ENCODE measurements around the gene TMEM269.
A peak's percentile ranks its signal among the peaks of the same experiment; 100 is the strongest.

TMEM269 gene

GRCh38 chr1:42821690-42822089 lies 36.9 kb downstream of the TMEM269 start:
- no peaks in the 10 kb centered on the region for H3K79me2 ChIP-seq (ENCODE audit: control insufficient read depth, insufficient read depth, low read length)
- H3K79me1 ChIP-seq (ENCODE audit: low read length), result no peaks in the 10 kb centered on the region
- H3K18ac ChIP-seq (ENCODE audit: low read length), result no peak overlapping the region
- no peak for DNase-seq
- H3K4me1 ChIP-seq (ENCODE audit: control insufficient read depth, low read depth, low read length), result no peaks in the 10 kb centered on the region
- H3K56ac ChIP-seq (ENCODE audit: low read length), result no peak overlapping the region
- no peak overlapping the region for H3K4me3 ChIP-seq (ENCODE audit: low read length)
- H3K23ac ChIP-seq (ENCODE audit: low read length), result no peak overlapping the region
- no peak overlapping the region for H2BK5ac ChIP-seq (ENCODE audit: low read length)
- H2AK5ac ChIP-seq (ENCODE audit: low read length), result no peak overlapping the region
- H2BK120ac ChIP-seq (ENCODE audit: low read depth, low read length), result no peak overlapping the region
- H3K27ac ChIP-seq (ENCODE audit: low read depth, low read length), result no peak overlapping the region
- no peak overlapping the region for H3K4ac ChIP-seq (ENCODE audit: low read depth, low read length)
- H3K9ac ChIP-seq (ENCODE audit: low read length), result no peak overlapping the region
- H4K5ac ChIP-seq (ENCODE audit: low read length), result no peak overlapping the region
- no peak overlapping the region for H2BK15ac ChIP-seq (replicated peaks; ENCODE audit: low read depth)
- H3K4me2 ChIP-seq (ENCODE audit: low read length), result no peak overlapping the region
- no CpG with 5 or more reads among the region's 2 CpGs for WGBS (ENCODE audit: extremely low coverage, insufficient coverage, low lambda C conversion rate)
- H4K8ac ChIP-seq (ENCODE audit: low read depth, low read length), result no peak overlapping the region
- H3K36me3 ChIP-seq (ENCODE audit: control insufficient read depth, insufficient read depth, low read length), result no peaks in the 10 kb centered on the region
- H3K27me3 ChIP-seq (ENCODE audit: insufficient read depth, low read length, poor library complexity), result no peaks in the 10 kb centered on the region

- no peak overlapping the region for H4K8ac ChIP-seq (ENCODE audit: low read depth, low read length)
- no peak overlapping the region for H2BK15ac ChIP-seq (replicated peaks; ENCODE audit: low read depth)
- H3K4me3 ChIP-seq (ENCODE audit: low read length), result no peak overlapping the region
- no peaks in the 10 kb centered on the region for H3K4me1 ChIP-seq (ENCODE audit: control insufficient read depth, low read depth, low read length)
- no peaks in the 10 kb centered on the region for H3K79me2 ChIP-seq (ENCODE audit: control insufficient read depth, insufficient read depth, low read length)
- H3K27ac ChIP-seq (ENCODE audit: low read depth, low read length), result no peak overlapping the region
- H3K23ac ChIP-seq (ENCODE audit: low read length), result no peak overlapping the region
- H2BK120ac ChIP-seq (ENCODE audit: low read depth, low read length), result no peak overlapping the region
- no peak overlapping the region for H2AK5ac ChIP-seq (ENCODE audit: low read length)
- no peak overlapping the region for H2BK5ac ChIP-seq (ENCODE audit: low read length)
- H3K9ac ChIP-seq (ENCODE audit: low read length), result no peak overlapping the region
- no peak overlapping the region for H3K18ac ChIP-seq (ENCODE audit: low read length)
- no CpG with 5 or more reads among the region's 2 CpGs for WGBS (ENCODE audit: extremely low coverage, insufficient coverage, low lambda C conversion rate)
- no peaks in the 10 kb centered on the region for H3K27me3 ChIP-seq (ENCODE audit: insufficient read depth, low read length, poor library complexity)
- H3K36me3 ChIP-seq (ENCODE audit: control insufficient read depth, insufficient read depth, low read length), result no peaks in the 10 kb centered on the region
- no peak for DNase-seq
- H3K56ac ChIP-seq (ENCODE audit: low read length), result no peak overlapping the region
- no peak overlapping the region for H4K5ac ChIP-seq (ENCODE audit: low read length)
- no peak overlapping the region for H3K4me2 ChIP-seq (ENCODE audit: low read length)
- H3K4ac ChIP-seq (ENCODE audit: low read depth, low read length), result no peak overlapping the region
- no peaks in the 10 kb centered on the region for H3K79me1 ChIP-seq (ENCODE audit: low read length)
These were observed 38.1 kb downstream of the TMEM269 start for GRCh38 chr1:42822800-42823392.

GRCh38 chr1:42824481-42825035 lies 39.8 kb downstream of the TMEM269 start:
- Histone ChIP-seq H4K5ac (ENCODE audit: low read length) (no peak overlapping the region), H2AK5ac (ENCODE audit: low read length) (no peak overlapping the region), H2BK15ac (replicated peaks; ENCODE audit: low read depth) (no peak overlapping the region), H3K56ac (ENCODE audit: low read length) (no peak overlapping the region), H2BK5ac (ENCODE audit: low read length) (no peak overlapping the region), H3K4ac (ENCODE audit: low read depth, low read length) (no peak overlapping the region), H3K9ac (ENCODE audit: low read length) (no peak overlapping the region), H4K8ac (ENCODE audit: low read depth, low read length) (no peak overlapping the region), H3K27me3 (ENCODE audit: insufficient read depth, low read length, poor library complexity) (no peaks in the 10 kb centered on the region), H3K18ac (ENCODE audit: low read length) (no peak overlapping the region), H3K4me1 (ENCODE audit: control insufficient read depth, low read depth, low read length) (no peaks in the 10 kb centered on the region), H3K23ac (ENCODE audit: low read length) (no peak overlapping the region), H3K27ac (ENCODE audit: low read depth, low read length) (no peak overlapping the region), H3K4me2 (ENCODE audit: low read length) (no peak overlapping the region), H3K4me3 (ENCODE audit: low read length) (no peak overlapping the region), H3K36me3 (ENCODE audit: control insufficient read depth, insufficient read depth, low read length) (no peaks in the 10 kb centered on the region), H3K79me2 (ENCODE audit: control insufficient read depth, insufficient read depth, low read length) (no peaks in the 10 kb centered on the region), H2BK120ac (ENCODE audit: low read depth, low read length) (no peak overlapping the region), H3K79me1 (ENCODE audit: low read length) (no peaks in the 10 kb centered on the region)
- peak; percentile 12 for DNase-seq
- WGBS (ENCODE audit: extremely low coverage, insufficient coverage, low lambda C conversion rate), result no CpG with 5 or more reads among the region's 4 CpGs

- H3K18ac ChIP-seq (ENCODE audit: low read length), result no peak overlapping the region
- H3K36me3 ChIP-seq (ENCODE audit: control insufficient read depth, insufficient read depth, low read length), result no peaks in the 10 kb centered on the region
- no peak overlapping the region for H2BK120ac ChIP-seq (ENCODE audit: low read depth, low read length)
- no peak overlapping the region for H3K9ac ChIP-seq (ENCODE audit: low read length)
- H2AK5ac ChIP-seq (ENCODE audit: low read length), result no peak overlapping the region
- H3K4me2 ChIP-seq (ENCODE audit: low read length), result no peak overlapping the region
- H4K5ac ChIP-seq (ENCODE audit: low read length), result no peak overlapping the region
- H3K23ac ChIP-seq (ENCODE audit: low read length), result no peak overlapping the region
- no peak overlapping the region for H3K4me3 ChIP-seq (ENCODE audit: low read length)
- no peaks in the 10 kb centered on the region for H3K4me1 ChIP-seq (ENCODE audit: control insufficient read depth, low read depth, low read length)
- no peaks in the 10 kb centered on the region for H3K27me3 ChIP-seq (ENCODE audit: insufficient read depth, low read length, poor library complexity)
- H2BK5ac ChIP-seq (ENCODE audit: low read length), result no peak overlapping the region
- H3K79me1 ChIP-seq (ENCODE audit: low read length), result no peaks in the 10 kb centered on the region
- peak; percentile 42 for DNase-seq
- H2BK15ac ChIP-seq (replicated peaks; ENCODE audit: low read depth), result no peak overlapping the region
- H3K27ac ChIP-seq (ENCODE audit: low read depth, low read length), result no peak overlapping the region
- no peak overlapping the region for H3K56ac ChIP-seq (ENCODE audit: low read length)
- H3K4ac ChIP-seq (ENCODE audit: low read depth, low read length), result no peak overlapping the region
- no peaks in the 10 kb centered on the region for H3K79me2 ChIP-seq (ENCODE audit: control insufficient read depth, insufficient read depth, low read length)
- WGBS (ENCODE audit: extremely low coverage, insufficient coverage, low lambda C conversion rate), result 100% methylated on average over 1 of the region's 10 CpGs
- H4K8ac ChIP-seq (ENCODE audit: low read depth, low read length), result no peak overlapping the region
These were observed 40.5 kb downstream of the TMEM269 start for GRCh38 chr1:42825036-42825851.

GRCh38 chr1:42830631-42831030 lies 45.8 kb downstream of the TMEM269 start:
- Histone ChIP-seq H3K23ac (ENCODE audit: low read length) (no peak overlapping the region), H3K79me2 (ENCODE audit: control insufficient read depth, insufficient read depth, low read length) (no peaks in the 10 kb centered on the region), H3K9ac (ENCODE audit: low read length) (no peak overlapping the region), H3K4me2 (ENCODE audit: low read length) (no peak overlapping the region), H3K27ac (ENCODE audit: low read depth, low read length) (no peak overlapping the region), H3K18ac (ENCODE audit: low read length) (no peak overlapping the region), H3K56ac (ENCODE audit: low read length) (no peak overlapping the region), H3K36me3 (ENCODE audit: control insufficient read depth, insufficient read depth, low read length) (no peaks in the 10 kb centered on the region), H2BK15ac (replicated peaks; ENCODE audit: low read depth) (no peak overlapping the region), H3K4me1 (ENCODE audit: control insufficient read depth, low read depth, low read length) (peaks cover 10% of the 10 kb centered on the region), H4K5ac (ENCODE audit: low read length) (no peak overlapping the region), H2BK5ac (ENCODE audit: low read length) (no peak overlapping the region), H3K4ac (ENCODE audit: low read depth, low read length) (no peak overlapping the region), H4K8ac (ENCODE audit: low read depth, low read length) (no peak overlapping the region), H2BK120ac (ENCODE audit: low read depth, low read length) (no peak overlapping the region), H3K79me1 (ENCODE audit: low read length) (no peaks in the 10 kb centered on the region), H3K4me3 (ENCODE audit: low read length) (no peak overlapping the region), H2AK5ac (ENCODE audit: low read length) (no peak overlapping the region), H3K27me3 (ENCODE audit: insufficient read depth, low read length, poor library complexity) (no peaks in the 10 kb centered on the region)
- DNase-seq, result peak; percentile 13
- no CpG with 5 or more reads among the region's 17 CpGs for WGBS (ENCODE audit: extremely low coverage, insufficient coverage, low lambda C conversion rate)

Measured in mesendoderm (in vitro differentiated cells).